Measurements from ENCODE around the gene DBNL.
"Not testable (repeated sequence)": the region's sequence is repeated elsewhere in the genome, so short reads cannot be mapped to it uniquely, and the experiment has no call there.

DBNL gene

DNA sequence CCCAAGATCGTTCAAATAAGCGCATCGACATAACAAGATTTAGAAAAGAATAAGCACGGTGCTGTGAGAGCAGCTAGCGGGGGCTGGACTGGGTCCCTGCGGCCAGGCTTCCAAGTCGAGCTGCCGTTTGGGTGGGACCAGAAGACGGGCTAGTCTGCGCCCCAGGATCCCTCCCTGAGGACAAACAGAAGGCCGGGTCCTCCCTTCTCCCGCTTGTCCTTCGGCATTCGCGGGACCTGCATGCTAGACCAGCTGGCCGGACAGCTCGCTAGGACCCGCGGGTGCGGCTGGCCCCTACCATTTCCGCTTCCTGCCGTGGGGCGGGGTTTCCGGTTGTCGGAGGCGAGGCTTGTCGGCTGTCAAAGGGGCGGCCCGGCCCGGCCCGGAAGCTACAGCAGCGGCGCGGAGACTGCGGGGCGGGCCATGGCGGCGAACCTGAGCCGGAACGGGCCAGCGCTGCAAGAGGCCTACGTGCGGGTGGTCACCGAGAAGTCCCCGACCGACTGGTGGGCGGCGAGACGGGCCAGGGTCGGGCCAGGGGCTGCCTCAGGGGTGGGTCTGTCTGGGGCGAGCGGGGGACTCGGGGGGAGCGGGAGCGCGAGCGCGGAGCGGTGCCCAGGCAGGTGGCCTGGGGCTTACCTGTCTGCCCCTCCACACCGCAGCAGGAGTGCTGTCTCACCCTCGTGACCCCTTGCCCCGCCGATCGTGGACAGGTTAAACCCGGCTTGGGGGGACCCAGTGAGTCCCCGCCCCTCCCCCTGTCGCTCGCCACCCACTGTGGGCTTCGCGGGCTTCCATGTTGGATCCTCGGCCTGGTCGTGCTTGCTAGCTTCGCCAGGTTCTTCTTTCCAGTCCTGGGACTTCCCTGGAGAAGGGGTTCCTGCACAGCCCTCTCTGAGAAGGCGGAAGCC is at the start of gene DBNL:
Gene DBNL (plus strand): TSS at position 388 of the 911 bp plus-strand sequence. CDS start 36 bp downstream, at position 424.
- DNase-seq = no peak

DNA sequence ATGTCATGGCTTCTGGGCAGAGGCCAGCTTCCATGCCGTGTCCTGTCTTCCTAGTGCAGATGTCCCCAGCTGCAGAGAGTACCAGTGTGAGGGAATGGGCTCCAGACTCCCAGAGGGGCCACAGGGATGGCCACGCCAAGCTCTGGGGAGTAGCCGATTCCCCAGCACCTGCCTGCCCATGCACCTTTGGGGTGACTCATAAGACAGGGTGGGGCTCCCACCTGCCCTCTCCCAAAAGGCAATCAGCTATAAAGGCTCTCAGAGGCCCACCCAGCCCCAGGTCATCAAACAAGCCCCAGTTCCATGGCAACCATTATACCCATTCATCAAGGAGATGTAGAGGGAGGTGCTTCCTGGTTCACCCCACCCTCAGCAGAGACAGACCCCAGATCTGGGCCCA is 47.0 kb upstream of the DBNL start, which contains the start of gene SPDYE1:
Gene SPDYE1 (plus strand): TSS at position 366 of the 400 bp plus-strand sequence. CDS start 2,053 bp downstream, outside the sequence.
- DNase-seq = not testable (repeated sequence)

DNA sequence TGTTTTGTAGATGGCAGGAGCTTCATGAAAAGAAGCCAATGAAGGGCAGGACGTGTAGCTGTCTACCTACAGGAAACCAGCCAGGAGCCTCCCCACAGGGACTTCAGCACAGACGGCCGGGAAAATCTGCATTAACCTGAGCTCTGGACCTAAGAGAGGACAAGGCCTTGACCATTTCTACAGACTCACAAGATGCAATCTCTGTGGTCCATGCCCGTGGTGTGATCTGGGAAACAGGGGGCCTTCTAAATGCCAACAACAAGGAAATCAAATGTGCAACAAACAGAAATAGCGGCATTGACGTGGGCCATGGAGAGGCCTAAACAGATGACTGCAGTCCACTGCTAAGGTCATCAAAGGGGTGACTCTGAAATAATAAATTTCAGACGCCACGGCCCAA is 32.4 kb upstream of the DBNL start:
- not testable (repeated sequence) for DNase-seq

DNA sequence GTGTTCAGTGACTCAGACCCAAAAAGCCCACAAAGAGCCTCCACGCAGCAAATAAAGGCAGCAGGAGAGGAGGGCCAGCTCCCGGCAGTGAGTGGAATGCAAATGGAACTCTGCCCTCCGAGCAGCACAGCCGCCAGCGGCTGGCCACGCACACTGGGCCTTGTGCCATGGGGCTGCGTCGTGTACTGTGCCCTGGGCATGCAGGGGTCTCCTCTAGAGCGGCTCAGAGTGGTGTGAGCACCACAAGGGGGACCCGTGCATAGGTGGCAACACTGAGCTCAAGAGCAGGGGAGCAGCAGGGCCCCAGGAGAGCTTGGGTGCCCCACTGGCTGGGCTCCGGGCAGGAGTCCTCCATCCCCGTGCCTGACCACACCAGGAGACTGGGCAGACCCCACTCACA is 29.4 kb upstream of the DBNL start:
- not testable (repeated sequence) for DNase-seq

DNA sequence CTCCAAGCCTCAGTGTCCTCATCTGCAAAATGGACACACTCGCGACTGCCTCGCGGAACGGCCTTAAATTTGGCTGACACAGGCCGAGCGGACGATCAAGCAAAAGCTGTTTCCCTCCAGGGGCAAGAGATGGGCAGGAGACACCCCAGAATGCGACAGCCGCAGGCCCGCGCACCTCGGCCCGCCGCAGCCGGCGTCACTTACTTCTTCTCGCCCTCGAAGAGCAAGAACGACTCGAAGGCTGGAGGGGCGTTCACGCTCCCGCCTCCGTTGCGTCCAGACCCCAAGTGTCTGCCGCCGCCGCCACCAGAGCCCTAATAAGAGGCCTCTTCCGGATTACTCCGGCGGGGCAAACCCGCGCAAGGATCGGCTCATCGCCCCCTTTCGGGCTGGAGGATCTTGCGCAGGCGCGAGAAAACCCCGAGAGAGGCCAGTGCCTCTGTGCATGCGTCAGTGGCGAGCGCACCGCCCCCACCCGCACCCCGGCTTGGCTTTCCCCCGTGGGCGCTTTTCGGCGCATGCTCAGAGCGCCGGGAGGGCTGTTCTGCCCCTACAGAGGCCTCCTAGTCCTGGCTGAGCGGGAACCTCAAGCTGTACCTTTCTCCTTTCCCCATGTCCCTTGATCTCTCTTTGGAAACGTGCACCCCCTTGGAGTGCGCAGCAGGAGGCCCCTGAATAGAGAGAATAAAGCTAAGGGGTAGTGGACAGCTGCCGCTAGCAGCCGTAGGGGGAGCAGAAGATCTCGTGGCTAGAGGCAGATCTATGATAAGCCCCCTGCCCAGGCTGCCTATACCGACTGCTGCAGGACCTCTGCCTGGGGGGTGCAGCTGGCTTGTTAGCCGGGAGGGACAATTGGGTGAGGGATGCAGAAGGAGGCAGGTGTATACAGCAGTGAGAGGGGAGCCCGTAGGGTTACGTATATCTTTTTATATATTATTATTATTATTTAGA is 25.4 kb upstream of the DBNL start:
- peak; percentile 67 for DNase-seq

DNA sequence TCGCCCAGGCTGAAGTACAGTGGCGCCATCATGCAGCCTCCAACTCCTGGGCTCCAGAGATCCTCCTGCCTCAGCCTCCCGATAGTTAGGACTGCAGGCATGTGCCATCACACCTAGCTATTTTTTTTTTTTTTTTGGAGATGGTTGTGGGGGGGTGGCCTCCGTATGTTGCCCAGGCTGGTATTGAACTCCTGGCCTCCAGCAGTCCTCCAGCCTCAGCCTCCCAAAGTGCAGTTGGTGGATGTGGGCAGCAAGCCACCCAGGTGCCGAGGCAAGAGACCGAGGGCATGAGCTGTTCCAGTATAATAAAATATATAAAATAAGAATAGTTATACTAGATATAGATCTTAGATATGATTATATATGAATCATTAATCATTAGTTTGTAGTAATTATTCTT is 24.7 kb upstream of the DBNL start:
- DNase-seq = not testable (repeated sequence)

DNA sequence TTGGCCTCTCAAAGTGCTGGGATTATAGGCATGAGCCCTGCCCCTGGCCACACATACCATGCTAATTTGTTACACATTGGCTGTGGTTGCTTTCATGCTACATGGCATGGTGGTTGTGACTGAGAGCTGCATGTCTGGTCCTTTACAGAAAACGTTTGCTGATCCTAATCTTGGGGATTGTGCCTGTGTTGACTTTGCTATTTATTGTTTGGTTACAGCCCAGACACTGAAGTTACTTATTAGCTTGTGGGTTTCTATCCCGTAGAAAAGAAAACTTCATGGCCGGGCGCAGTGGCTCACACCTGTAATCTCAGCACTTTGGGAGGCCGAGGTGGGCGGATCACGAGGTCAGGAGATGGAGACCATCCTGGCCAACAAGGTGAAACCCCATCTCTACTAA is 22.4 kb upstream of the DBNL start:
- DNase-seq = not testable (repeated sequence)

DNA sequence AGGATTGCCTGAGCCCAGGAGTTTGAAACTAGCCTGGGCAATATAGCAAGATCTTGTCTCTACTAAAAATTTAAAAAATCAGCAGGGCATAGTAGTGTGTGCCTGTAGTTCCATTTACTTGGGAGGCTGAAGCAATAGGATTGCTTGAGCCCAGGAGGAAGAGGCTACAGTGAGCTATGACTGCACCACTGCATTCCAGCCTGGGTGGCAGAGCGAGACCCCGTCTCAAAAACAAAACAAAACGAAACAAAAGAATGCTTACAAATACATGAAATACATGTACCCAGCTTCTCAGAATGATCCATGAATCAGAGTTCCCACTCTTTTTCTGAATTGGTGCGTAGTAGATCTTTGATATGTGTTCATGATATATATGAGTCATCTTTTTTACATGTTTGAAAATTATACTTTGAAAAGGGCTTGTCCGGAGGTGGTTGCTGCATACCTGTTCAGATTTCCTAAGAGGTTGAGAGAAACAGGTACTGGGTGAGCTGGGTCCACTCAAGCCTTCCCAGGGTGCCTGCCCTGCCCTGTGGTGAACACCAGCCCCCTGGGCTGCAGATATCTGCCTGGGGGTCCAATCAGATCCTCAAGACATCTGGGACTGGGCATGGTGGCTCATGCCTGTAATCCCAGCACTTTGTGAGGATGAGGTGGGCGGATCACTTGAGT is 21.6 kb upstream of the DBNL start:
- DNase-seq = not testable (repeated sequence)

DNA sequence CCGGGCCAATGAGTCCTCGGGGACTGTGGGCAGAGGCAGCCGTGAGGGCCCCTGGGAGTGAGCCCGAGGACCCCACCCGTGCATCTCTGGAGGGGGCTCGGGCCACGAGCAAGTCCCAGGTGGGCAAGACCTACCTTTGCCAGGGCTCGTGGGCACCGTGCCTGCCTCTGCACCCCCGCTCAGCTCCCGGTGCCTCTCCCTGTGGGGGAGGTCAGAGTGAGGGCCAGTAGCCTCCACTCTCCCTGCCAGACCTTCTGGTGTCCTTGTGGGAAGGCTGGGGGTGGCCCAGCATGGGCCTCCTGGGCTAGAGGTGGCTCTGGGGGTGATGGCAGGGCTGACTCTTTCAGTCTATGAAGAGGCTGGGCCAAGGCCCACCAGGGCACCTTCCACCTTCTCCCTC is 15.1 kb upstream of the DBNL start:
- DNase-seq = not testable (repeated sequence)

DNA sequence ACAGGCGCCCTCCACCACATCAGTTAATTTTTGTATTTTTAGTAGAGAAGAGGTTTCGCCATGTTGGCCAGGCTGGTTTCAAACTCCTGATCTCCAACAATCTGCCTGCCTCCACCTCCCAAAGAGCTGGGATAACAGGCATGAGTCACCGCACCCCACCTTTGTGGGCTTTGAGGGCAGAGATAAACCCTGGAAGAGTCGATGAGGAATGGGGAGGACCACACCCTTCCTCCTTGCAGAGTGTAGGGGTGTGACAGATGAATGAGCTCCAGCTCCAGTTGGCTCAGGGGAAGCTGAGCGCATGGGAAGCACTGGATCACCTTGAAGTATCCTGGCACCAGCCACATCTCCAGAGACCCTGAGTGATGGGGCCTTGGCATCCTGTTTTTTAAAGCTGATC is 14.5 kb upstream of the DBNL start:
- DNase-seq = not testable (repeated sequence)

DNA sequence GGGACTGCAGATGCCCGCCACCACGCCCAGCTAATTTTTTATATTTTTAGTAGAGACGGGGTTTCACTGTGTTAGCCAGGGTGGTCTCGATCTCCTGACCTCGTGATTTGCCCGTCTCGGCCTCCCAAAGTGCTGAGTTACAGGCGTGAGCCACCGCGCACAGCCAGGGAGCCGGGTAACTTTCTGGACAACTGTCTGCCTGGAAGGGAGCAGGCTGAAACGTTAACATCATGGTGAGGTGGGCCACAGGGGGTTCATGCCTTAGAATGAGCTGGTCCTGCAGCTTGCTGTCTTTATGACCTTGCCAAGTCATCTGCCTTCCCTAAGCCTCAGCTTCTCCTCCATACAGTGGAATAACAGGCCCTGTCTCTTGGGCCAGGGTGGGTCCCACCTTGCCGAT is 13.2 kb upstream of the DBNL start:
- not testable (repeated sequence) for DNase-seq

DNA sequence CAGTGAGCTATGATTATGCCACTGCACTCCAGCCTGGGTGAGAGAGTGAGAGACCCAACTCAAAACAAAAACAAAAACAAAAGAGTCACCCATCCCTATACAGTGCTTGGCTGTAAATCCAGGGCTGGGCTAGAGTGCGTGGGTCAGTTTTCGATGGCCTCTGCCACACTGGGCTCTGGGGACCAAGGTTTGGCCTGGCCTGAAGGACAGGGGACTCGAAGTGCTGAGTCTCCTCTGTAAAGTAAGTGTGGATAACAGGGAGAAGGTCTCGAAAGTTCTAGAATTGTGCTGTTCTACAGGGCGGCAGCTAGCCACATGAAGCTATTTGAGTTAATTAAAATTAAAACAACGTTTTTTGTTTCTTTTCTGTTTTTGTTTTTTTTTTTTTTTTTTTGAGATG is 12.5 kb upstream of the DBNL start:
- DNase-seq = not testable (repeated sequence)

DNA sequence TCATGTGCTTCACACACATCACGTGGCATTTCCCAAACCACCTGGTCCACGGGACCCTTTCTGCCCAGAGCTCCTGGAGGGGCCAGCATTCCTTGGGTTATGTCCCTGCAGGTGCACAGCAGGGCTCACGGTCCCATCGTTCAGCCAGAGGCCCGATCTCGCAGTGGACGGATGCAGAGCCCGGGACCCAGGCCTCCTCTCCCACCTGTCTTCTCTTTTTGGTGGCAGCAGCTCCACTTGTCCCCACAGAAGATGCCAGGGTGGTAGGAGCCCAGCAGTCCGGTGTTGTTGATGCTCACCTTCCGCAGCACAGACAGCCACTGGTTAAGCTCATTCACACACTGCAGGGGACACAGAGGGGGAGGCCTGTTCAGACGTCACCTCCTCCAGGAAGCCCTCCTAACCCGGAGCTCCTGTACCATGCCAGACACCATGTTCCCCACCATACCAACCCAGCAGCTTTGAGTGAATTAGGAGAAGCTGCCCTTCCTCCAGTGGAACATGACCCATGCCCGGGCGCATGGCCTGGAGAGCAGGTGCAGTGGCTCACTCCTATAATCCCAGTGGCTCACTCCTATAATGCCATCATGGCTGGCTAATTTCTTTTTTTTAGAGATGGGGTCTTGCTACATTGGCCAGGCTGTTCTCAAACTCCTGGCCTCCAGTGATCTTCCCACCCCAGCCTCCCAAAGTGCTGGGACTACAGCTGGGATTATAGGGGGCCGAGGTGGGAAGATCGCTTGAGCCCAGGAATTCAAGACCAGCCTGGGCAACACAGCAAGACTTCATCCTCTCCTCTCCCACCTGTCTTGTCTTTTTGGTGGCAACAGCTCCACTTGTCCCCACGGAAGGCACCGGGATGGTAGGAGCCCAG is 10.3 kb upstream of the DBNL start:
- not testable (repeated sequence) for DNase-seq

DNA sequence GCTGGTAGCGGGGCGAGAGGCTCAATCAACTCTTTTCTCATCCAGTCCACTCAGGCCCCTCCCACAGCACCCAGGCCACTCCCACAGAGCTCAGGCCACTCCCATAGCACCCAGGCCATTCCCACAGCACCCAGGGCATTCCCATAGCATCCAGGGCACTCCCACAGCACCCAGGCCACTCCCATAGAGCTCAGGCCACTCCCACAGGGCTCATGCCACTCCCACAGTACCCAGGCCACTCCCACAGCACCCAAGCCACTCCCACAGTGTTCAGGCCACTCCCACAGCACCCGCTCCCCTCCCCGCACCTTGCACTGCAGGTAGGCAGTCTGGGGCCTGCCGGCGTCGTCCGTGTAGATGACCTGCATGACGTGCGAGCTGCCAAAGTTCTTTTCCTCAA is 8.1 kb upstream of the DBNL start:
- not testable (repeated sequence) for DNase-seq

DNA sequence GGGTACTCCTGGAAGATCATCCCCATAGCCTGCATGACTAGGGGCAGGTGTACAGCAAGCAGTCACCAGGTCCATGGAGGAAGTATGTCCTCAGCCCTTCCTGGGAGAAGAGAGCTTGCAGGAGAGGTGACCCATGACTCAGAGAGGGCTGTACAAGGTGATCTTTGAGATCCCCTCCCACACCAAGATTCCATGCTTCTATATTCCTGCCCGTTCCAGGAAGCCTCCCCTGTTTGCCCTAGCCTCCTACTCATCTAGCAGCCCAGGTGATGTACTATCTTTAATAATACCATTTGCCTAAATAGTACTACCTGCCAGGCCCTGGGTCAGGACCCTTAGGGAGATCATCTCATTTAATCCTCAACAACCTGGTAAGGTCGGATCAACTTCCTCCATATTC is 6.6 kb upstream of the DBNL start:
- not testable (repeated sequence) for DNase-seq

DNA sequence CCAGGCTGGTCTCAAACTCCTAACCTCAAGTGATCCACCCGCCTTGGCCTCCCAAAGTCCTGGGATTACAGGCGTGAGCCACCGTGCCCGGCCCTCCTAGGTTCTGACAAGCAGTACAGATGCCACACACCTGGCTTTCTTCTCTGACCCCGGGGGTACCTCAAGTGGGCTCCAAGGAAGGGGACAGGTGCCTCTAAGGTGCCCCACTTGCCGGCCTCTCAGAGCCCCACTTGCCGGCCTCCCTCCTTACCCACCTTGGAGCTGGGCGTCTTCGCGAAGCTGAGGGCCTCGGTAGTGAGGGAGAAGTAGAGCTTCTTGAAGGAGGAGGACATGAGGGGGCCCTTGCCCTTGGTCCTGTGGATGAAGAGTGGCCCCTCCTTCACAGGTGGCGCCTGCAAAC is 5.9 kb upstream of the DBNL start:
- DNase-seq = not testable (repeated sequence)

DNA sequence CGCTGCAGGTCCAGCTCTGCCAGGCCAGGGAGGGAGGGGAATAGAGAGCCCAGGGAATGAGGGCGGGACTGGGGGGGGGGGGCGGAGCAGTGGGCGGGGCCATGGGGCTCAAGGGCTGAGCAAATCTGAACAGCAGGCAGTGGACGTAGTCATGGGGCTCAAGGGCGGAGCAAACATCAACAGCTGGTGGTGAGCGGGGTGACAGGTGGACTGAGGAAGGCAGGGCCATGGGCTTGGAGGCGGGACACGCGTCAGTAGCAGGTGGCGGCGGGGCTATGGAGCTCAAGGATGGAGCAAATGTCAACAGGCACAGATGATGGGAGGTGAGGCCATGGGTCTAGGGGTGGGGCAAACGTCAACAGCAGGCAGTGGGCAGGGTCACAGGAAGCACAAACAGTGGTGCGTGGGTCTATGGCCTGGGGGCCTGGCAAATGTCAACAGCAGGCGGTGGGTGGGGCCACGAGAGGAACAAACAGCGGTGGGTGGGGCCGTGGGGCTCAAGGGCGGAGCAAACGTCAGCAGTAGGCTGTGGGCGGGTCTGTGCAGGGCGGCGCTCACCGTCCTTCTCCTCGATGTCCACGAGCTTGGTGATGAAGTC is 5.4 kb upstream of the DBNL start:
- peak; percentile 89 for DNase-seq

DNA sequence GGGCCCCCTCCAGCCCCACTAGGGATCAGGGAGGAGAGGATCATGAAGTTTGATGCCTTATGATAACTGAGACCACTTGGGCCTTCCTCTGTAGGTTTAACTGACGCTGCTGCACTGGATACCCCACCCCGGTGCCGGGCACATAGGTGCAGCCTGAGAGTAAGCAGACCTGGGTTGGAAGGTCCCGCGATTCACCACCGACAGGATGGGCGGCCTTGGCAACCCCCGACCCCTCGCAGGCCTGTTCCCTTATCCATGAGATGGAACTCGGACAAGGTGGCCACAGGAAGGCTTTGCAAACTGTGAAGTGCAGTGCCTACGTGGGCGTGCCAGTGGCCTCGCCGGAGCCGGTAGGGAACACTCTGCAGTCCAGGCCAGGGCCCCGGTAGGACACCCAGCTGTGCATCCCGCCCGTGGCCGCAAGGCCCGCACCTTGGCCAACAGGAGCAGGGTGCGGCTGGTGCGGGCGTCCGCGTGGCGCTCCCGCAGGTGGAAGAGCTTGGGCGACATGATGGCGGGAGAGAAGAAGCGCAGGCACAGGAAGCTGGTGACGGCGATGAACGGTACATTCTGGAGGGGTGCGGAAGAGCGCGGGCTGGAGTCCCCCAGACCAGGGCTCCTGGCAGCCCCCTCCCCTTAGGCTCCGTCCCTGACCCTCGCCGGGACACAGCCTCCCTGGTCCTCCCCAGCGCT is 4.6 kb upstream of the DBNL start:
- DNase-seq = not testable (repeated sequence)

DNA sequence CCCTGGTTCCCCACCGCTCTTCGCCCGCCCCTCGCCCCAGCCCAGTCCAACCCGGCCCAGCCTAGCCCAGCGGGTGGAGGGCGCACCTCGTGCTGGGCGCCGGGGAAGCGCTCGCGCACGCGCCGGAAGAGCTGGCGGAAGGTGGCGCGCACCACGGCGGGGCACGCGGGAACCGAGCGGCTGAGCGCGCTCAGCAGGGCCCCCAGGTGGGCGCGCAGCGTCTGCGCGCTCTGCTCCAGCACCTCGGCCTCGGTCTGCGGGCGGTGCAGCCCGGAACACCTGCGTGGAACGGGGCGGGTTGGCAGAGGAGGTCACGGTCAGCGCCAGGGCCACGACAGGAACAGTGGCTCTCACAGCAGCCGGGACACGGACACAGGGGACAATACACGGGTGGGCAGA is 4.0 kb upstream of the DBNL start:
- not testable (repeated sequence) for DNase-seq

DNA sequence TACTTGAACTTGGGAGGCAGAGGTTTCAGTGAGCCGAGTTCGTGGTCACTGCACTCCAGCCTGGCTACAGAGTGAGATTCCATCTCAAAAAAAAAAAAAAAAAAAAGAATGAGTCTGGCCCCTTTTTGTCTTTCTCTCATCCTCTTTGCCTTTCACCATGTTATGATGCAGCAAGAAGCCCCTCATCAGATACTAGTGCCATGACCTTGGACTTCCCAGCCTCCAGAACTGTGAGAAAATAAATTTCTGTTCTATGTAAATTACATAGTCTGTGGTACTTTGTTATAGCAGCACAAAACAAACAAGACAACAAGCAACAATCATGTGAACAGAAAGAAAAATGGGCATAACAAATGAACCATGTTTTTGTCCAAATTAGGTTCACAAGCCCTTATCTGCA is 2.3 kb upstream of the DBNL start:
- DNase-seq = no peak

DNA sequence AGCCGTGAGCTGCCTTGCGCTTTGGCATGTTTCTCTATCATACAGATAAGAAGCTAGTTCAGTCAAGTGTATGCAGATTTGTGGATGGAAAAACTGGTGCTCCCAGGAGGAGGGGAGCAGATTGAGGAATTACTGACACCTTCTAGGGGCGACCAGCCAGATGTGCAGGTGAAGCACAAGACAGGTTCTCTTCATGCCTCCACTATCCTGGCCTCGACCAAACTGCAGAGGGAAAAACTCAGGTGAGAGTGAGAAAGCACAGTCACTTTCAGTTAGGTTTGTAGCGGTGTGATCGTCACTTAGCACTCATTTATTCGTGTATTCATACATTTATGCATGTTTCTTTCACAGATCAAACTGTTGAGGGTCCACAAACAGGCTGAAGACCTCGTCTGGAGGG is 600 bp upstream of the DBNL start:
- DNase-seq = no peak
